HUES6 (cell line): ENCODE measurements around the gene GBP5.
"Not testable (repeated sequence)": the region's sequence is repeated elsewhere in the genome, so short reads cannot be mapped to it uniquely, and the experiment has no call there.

Experiments
- H3K27ac ChIP-seq: 2 replicates; pipeline ENCODE4 v1.7.0; 2013; ENCODE audit warnings: low read depth, mild to moderate bottlenecking, low read length, inconsistent platforms
- H3K27me3 ChIP-seq: 2 replicates; pipeline ENCODE4 v1.6.1; 2013; ENCODE audit warnings: low read length; ENCODE audit not compliant: control insufficient read depth, insufficient read depth
- H3K36me3 ChIP-seq: 2 replicates; pipeline ENCODE4 v1.6.1; 2013; ENCODE audit warnings: low read length; ENCODE audit not compliant: control insufficient read depth, insufficient read depth
- H3K4me1 ChIP-seq: 2 replicates; pipeline ENCODE4 v1.6.1; 2013; ENCODE audit warnings: low read length; ENCODE audit not compliant: control insufficient read depth, insufficient read depth
- H3K4me3 ChIP-seq: 2 replicates; pipeline ENCODE4 v1.5.1; 2013; ENCODE audit warnings: low read depth, low read length
- H3K9ac ChIP-seq: one replicate; pipeline ENCODE4 v1.6.1; 2013; ENCODE audit warnings: mild to moderate bottlenecking, low read length
- H3K9me3 ChIP-seq: 2 replicates; pipeline ENCODE4 v1.6.1; 2013; ENCODE audit warnings: low read depth, low read length; ENCODE audit not compliant: control insufficient read depth, insufficient read depth

The GBP5 gene

GRCh38 chr1:89299739-89300463 lies 27.2 kb upstream of the GBP5 start:
- H3K9ac ChIP-seq, H3K27me3 ChIP-seq, H3K27ac ChIP-seq, H3K36me3 ChIP-seq, H3K4me3 ChIP-seq, H3K4me1 ChIP-seq: not testable (repeated sequence)
- peaks cover 13% of the 10 kb centered on the region; the same call in 1 of the 2 replicates for H3K9me3 ChIP-seq

- Histone ChIP-seq H3K27me3 (no peaks in the 10 kb centered on the region), H3K9me3 (peaks cover 19% of the 10 kb centered on the region), H3K36me3 (no peaks in the 10 kb centered on the region)
Observed at GRCh38 chr1:89298461-89298860, 25.8 kb upstream of the GBP5 start.

GRCh38 chr1:89295187-89295586 lies 22.5 kb upstream of the GBP5 start:
- Histone ChIP-seq H3K4me1 (no peaks in the 10 kb centered on the region), H3K27ac (no peak overlapping the region), H3K27me3 (no peaks in the 10 kb centered on the region), H3K4me3 (no peak overlapping the region), H3K9me3 (peaks cover 17% of the 10 kb centered on the region), H3K9ac (no peak overlapping the region), H3K36me3 (no peaks in the 10 kb centered on the region)

More at GRCh38 chr1:89298461-89298860, 25.8 kb upstream of the GBP5 start:
- Histone ChIP-seq H3K27ac (no peak overlapping the region), H3K4me1 (no peaks in the 10 kb centered on the region), H3K9ac (no peak overlapping the region), H3K4me3 (no peak overlapping the region)

- no peaks in the 10 kb centered on the region for H3K36me3 ChIP-seq
- no peak overlapping the region for H3K27ac ChIP-seq
- no peaks in the 10 kb centered on the region for H3K27me3 ChIP-seq
- no peak overlapping the region for H3K4me3 ChIP-seq
- H3K9me3 ChIP-seq = peaks cover 17% of the 10 kb centered on the region
- no peaks in the 10 kb centered on the region for H3K4me1 ChIP-seq
- no peak overlapping the region for H3K9ac ChIP-seq
Observed at GRCh38 chr1:89291276-89291675, 18.6 kb upstream of the GBP5 start.

GRCh38 chr1:89288051-89288340 lies 15.3 kb upstream of the GBP5 start:
- H3K4me1 ChIP-seq = no peaks in the 10 kb centered on the region
- H3K27ac ChIP-seq = no peak overlapping the region
- H3K9me3 ChIP-seq = peaks cover 10% of the 10 kb centered on the region; the same call in 1 of the 2 replicates
- H3K9ac ChIP-seq = no peak overlapping the region
- H3K27me3 ChIP-seq = no peaks in the 10 kb centered on the region
- no peak overlapping the region for H3K4me3 ChIP-seq
- H3K36me3 ChIP-seq = no peaks in the 10 kb centered on the region

GRCh38 chr1:89287181-89288050 lies 14.8 kb upstream of the GBP5 start:
- Histone ChIP-seq H3K36me3 (no peaks in the 10 kb centered on the region), H3K9ac (no peak overlapping the region), H3K9me3 (peaks cover 7% of the 10 kb centered on the region; the same call in 1 of the 2 replicates), H3K4me3 (no peak overlapping the region), H3K27ac (no peak overlapping the region), H3K4me1 (no peaks in the 10 kb centered on the region), H3K27me3 (no peaks in the 10 kb centered on the region)

- Histone ChIP-seq H3K36me3 (no peaks in the 10 kb centered on the region), H3K9ac (no peak overlapping the region), H3K4me1 (no peaks in the 10 kb centered on the region), H3K9me3 (peaks cover 5% of the 10 kb centered on the region; the same call in 1 of the 2 replicates), H3K4me3 (no peak overlapping the region), H3K27me3 (no peaks in the 10 kb centered on the region), H3K27ac (no peak overlapping the region)
Observed at GRCh38 chr1:89286549-89287180, 14.0 kb upstream of the GBP5 start.

- no peaks in the 10 kb centered on the region for H3K27me3 ChIP-seq
- H3K27ac ChIP-seq = no peak overlapping the region
- no peaks in the 10 kb centered on the region for H3K4me1 ChIP-seq
- H3K36me3 ChIP-seq = no peaks in the 10 kb centered on the region
- no peak overlapping the region for H3K4me3 ChIP-seq
- peaks cover 5% of the 10 kb centered on the region; the same call in 1 of the 2 replicates for H3K9me3 ChIP-seq
- H3K9ac ChIP-seq = no peak overlapping the region
Observed at GRCh38 chr1:89285745-89286380, 13.2 kb upstream of the GBP5 start.

- H3K9ac ChIP-seq, H3K36me3 ChIP-seq, H3K9me3 ChIP-seq, H3K4me3 ChIP-seq, H3K27ac ChIP-seq, H3K27me3 ChIP-seq, H3K4me1 ChIP-seq: not testable (repeated sequence)
Observed at GRCh38 chr1:89284078-89284763, 11.6 kb upstream of the GBP5 start.

GRCh38 chr1:89280766-89281165 lies 8.1 kb upstream of the GBP5 start:
- H3K27ac ChIP-seq = no peak overlapping the region
- H3K27me3 ChIP-seq = no peaks in the 10 kb centered on the region
- H3K9me3 ChIP-seq = peaks cover 5% of the 10 kb centered on the region; the same call in 1 of the 2 replicates
- H3K4me1 ChIP-seq = no peaks in the 10 kb centered on the region
- H3K9ac ChIP-seq = no peak overlapping the region
- no peaks in the 10 kb centered on the region for H3K36me3 ChIP-seq
- H3K4me3 ChIP-seq = no peak overlapping the region
